Body of pancreas (tissue), 4 donors: ENCODE results near the gene AFF2. TPM values are rescaled to one million over a fixed set of nuclear protein-coding genes. Genes with fewer than 3 reads are reported as not detected.

Experiments
- ATAC-seq: fragments of 150-250 bp; one replicate; pipeline ENCODE4 v1.9.1; 2016
- DNase-seq, 4 donors: peaks; one replicate each; pipeline ENCODE4 v3.0.0-alpha.2; 2019
- H3K27ac ChIP-seq, 4 donors: fragments of 200-600 bp; sonication (generic); 1 replicate in 3 of 4; 2 replicates in 1 of 4; pipeline versions ENCODE4 v1.5.1 to v1.6.1; 2016 to 2019; ENCODE audit warnings: mild to moderate bottlenecking in 1 of 4, mixed read lengths in 1 of 4, moderate library complexity in 1 of 4
- H3K27me3 ChIP-seq, 2 donors: fragments of 200-600 bp; sonication (generic); one replicate each; pipeline ENCODE4 v1.6.0; 2016; ENCODE audit warnings: mild to moderate bottlenecking in 1 of 2
- H3K36me3 ChIP-seq, 2 donors: fragments of 200-600 bp; sonication (generic); replicated peaks in 1 of 2; 2 replicates each; pipeline ENCODE4 v1.5.1; 2016; ENCODE audit warnings: low read depth in 2 of 2; ENCODE audit not compliant: insufficient read depth in 1 of 2
- H3K4me1 ChIP-seq: fragments of 200-600 bp; sonication (generic); one replicate; pipeline ENCODE4 v1.6.0; 2016
- H3K4me3 ChIP-seq, 2 donors: fragments of 200-600 bp; sonication (generic); 1 replicate in 1 of 2; 2 replicates in 1 of 2; pipeline ENCODE4 v1.5.1; 2016 to 2019
- H3K9me3 ChIP-seq, 3 donors: fragments of 200-600 bp; sonication (generic); 1 replicate in 2 of 3; 2 replicates in 1 of 3; pipeline ENCODE4 v1.5.1; 2016
- POLR2A ChIP-seq, 3 donors: fragments of 450-650 bp; IDR thresholded peaks; one replicate each; pipeline ENCODE4 v1.6.1; 2016; ENCODE audit warnings: antibody characterized with exemption in 3 of 3, mild to moderate bottlenecking in 2 of 3
- WGBS, 2 donors: methylation state at CpG; one replicate each; pipeline ENCODE4 v1.1.5; 2017; 5-methylcytosine and 5-hydroxymethylcytosine counted together
- intact Hi-C: fragments of 100-400 bp; cut with DNase I; formaldehyde crosslinking; loops from one replicate; pipeline ENCODE4 v1.15.1; 2023
- total RNA-seq, 2 donors: library from RNA; depleted of rRNA; stranded (reverse); fragments of >200 nt; gene quantifications; one replicate each; pipeline ENCODE4 v1.1.0, GENCODE V29; 2016
- TF ChIP-seq, protein P1 (sequence below), 7 experiments: fragments of 450-650 bp in 4 of 7; fragments of 200-600 bp in 3 of 7; sonication (generic) in 3 of 7; IDR thresholded peaks; one replicate each; pipeline ENCODE4 v1.5.1; 2016 to 2019; ENCODE audit warnings: antibody characterized with exemption in 7 of 7

AFF2 gene
- total RNA-seq, 2 donors from 2014 or later, result 0.99 to 2.1 TPM

DNA sequence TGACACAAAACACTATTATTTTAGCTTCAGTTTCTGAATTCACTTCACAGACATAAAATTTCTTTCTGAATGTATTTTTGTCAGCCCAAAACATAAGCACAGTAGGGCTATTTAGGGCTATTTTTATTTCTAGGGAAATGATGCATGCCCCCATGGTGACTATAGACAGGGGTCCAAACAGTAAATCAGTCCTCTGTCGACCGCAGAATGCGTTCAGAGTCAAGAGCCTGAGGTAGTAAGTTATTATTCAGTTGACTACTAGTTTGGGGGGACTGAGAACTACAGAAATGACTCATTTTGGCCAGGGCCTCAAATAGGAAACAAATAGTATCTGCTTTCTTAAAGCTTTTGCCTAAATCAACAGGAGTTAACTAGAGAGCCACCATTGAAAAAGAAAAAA lies 414.4 kb downstream of the AFF2 start:
- DNase-seq, result no peak
- Histone ChIP-seq H3K36me3 (no peaks in the 10 kb centered on the region), H3K27me3 (no peaks in the 10 kb centered on the region), H3K27ac (no peak overlapping the region), H3K9me3 (no peaks in the 10 kb centered on the region), H3K4me3 (no peak overlapping the region), H3K4me1 (no peaks in the 10 kb centered on the region)
- intact Hi-C loops, result no loop called here
- TF ChIP-seq, protein P1, sequence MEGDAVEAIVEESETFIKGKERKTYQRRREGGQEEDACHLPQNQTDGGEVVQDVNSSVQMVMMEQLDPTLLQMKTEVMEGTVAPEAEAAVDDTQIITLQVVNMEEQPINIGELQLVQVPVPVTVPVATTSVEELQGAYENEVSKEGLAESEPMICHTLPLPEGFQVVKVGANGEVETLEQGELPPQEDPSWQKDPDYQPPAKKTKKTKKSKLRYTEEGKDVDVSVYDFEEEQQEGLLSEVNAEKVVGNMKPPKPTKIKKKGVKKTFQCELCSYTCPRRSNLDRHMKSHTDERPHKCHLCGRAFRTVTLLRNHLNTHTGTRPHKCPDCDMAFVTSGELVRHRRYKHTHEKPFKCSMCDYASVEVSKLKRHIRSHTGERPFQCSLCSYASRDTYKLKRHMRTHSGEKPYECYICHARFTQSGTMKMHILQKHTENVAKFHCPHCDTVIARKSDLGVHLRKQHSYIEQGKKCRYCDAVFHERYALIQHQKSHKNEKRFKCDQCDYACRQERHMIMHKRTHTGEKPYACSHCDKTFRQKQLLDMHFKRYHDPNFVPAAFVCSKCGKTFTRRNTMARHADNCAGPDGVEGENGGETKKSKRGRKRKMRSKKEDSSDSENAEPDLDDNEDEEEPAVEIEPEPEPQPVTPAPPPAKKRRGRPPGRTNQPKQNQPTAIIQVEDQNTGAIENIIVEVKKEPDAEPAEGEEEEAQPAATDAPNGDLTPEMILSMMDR (IDR thresholded peaks at IDR 0.05), result no peak
- no peak for TF ChIP-seq POLR2A (IDR thresholded peaks at IDR 0.05)
- 66 to 78% methylated on average over 3 of the region's 3 CpGs for WGBS, 2 donors
- ATAC-seq, result no peak

DNA sequence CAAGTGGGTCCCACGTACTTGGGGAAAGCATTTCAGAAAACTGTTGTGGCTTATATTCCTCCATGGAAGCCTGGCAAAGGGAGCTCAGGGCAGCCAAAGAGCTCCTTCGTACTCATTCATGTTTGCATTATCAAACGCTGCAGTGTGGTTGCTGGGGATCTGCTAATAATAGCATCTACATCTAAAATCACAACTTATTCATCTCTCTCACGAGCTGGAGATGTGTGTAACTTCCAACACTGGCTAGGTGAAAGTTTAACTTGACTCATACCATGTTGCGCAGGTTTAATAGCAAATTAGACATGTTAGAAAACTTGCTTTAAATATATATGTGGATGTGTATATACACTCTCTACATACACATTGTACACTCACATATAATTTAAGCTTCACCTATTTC lies 415.1 kb downstream of the AFF2 start:
- H3K4me3 ChIP-seq, result no peak overlapping the region
- H3K4me1 ChIP-seq, result no peaks in the 10 kb centered on the region
- H3K9me3 ChIP-seq, result no peaks in the 10 kb centered on the region
- no peak for ATAC-seq
- 46 to 56% methylated on average over 5 of the region's 5 CpGs for WGBS, 2 donors
- intact Hi-C loops, result no loop called here
- no peak overlapping the region for H3K27ac ChIP-seq
- no peaks in the 10 kb centered on the region for H3K27me3 ChIP-seq
- no peaks in the 10 kb centered on the region for H3K36me3 ChIP-seq
- no peak for DNase-seq
- TF ChIP-seq POLR2A (IDR thresholded peaks at IDR 0.05), result no peak
- TF ChIP-seq, protein P1 (IDR thresholded peaks at IDR 0.05), result no peak

DNA sequence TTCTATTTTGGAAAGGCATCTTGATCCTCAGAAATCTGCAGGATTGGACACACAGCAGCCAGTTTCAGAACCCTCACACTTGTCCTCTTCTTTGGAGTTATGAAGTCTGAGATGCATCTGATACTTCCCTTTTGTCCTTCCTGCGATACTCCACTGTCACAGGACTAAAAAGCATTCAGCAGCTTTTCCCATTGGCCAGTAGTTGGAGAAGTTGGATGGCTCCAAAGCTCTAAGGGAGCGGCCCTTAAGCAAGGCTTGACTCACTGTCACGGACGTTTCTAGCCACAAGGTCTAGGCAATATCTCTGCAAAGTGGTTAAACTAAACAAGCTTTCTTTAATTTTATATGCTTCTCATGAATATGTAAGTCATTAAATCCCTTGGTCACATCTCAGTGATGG lies 417.0 kb downstream of the AFF2 start:
- no peaks in the 10 kb centered on the region for H3K4me1 ChIP-seq
- no peak overlapping the region for H3K27ac ChIP-seq
- H3K27me3 ChIP-seq, result no peaks in the 10 kb centered on the region
- H3K4me3 ChIP-seq, result no peak overlapping the region
- no peaks in the 10 kb centered on the region for H3K36me3 ChIP-seq
- no peaks in the 10 kb centered on the region for H3K9me3 ChIP-seq
- DNase-seq (no peak), ATAC-seq (no peak)
- TF ChIP-seq, protein P1 (IDR thresholded peaks at IDR 0.05), result no peak
- no peak for TF ChIP-seq POLR2A (IDR thresholded peaks at IDR 0.05)
- 62 to 88% methylated on average over 4 of the region's 4 CpGs for WGBS, 2 donors
- intact Hi-C loops, result no loop called here

DNA sequence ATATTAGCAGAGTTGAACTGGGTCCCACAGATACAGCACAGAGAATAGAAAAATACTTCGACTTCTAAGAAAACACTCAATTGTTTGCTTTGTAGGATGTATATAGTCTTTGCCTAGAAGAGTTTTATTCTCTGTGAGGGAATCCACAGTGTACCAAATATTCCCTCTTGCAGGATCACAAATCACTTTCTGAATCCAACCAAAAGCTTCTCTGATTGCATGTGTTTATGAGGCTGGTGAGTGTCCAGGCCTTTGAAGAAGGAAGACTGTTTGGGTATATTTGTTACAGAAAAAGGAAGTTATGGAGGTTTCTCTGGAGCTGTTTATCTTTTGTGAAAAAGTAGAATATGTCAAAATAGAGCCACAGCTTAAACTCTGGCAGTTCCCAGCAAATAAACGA lies 423.2 kb downstream of the AFF2 start:
- no peak for TF ChIP-seq POLR2A (IDR thresholded peaks at IDR 0.05)
- TF ChIP-seq, protein P1 (IDR thresholded peaks at IDR 0.05), result no peak

DNA sequence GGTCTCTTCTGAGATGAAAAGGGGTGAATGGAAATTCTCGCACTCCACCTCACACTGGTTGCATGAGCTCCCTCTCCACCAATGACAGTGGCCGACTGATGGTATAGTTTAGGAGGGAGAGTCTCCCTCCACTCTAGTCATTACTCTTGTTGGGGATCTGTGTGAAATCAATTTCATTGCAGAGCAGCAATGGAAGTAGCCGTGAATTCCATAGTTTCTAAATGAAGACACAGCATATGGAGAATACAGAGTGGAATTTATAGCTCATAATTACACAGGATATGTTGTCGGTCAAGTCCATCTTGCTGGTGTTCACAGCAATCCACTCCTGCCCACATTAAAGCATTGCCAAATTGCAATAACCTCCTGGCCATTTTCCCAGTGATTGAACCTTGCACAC lies 426.0 kb downstream of the AFF2 start:
- no peak for TF ChIP-seq POLR2A (IDR thresholded peaks at IDR 0.05)
- TF ChIP-seq, protein P1 (IDR thresholded peaks at IDR 0.05), result no peak
- 77% methylated on average over 4 of the region's 4 CpGs for WGBS, 2 donors
- DNase-seq (no peak), ATAC-seq (no peak)
- no peak overlapping the region for H3K4me3 ChIP-seq
- H3K36me3 ChIP-seq, result no peaks in the 10 kb centered on the region
- no peaks in the 10 kb centered on the region for H3K27me3 ChIP-seq
- no peak overlapping the region for H3K27ac ChIP-seq
- intact Hi-C loops, result no loop called here
- H3K9me3 ChIP-seq, result no peaks in the 10 kb centered on the region
- H3K4me1 ChIP-seq, result no peaks in the 10 kb centered on the region

More for the DNA sequence above, 423.2 kb downstream of the AFF2 start:
- no peaks in the 10 kb centered on the region for H3K4me1 ChIP-seq
- no peaks in the 10 kb centered on the region for H3K9me3 ChIP-seq
- no peak overlapping the region for H3K4me3 ChIP-seq
- 48% methylated on average over 2 of the region's 2 CpGs for WGBS, 2 donors
- DNase-seq (no peak), ATAC-seq (no peak)
- no peaks in the 10 kb centered on the region for H3K36me3 ChIP-seq
- intact Hi-C loops, result no loop called here
- no peak overlapping the region for H3K27ac ChIP-seq
- H3K27me3 ChIP-seq, result no peaks in the 10 kb centered on the region
